Measurements from ENCODE around the gene WDR38.
A peak's percentile ranks its signal among the peaks of the same experiment; 100 is the strongest.

The WDR38 gene

GRCh38 chr9:124852829-124853531 lies at the start of gene WDR38:
Gene WDR38, plus strand, starts transcription at chr9:124853460. Its CDS starts 72 bp downstream, at chr9:124853532.
- peak; percentile 64 for DNase-seq

- no peak for DNase-seq
These were observed 49.3 kb upstream of the WDR38 start for GRCh38 chr9:124803911-124804310.

- DNase-seq = no peak
These were observed 48.1 kb upstream of the WDR38 start for GRCh38 chr9:124805186-124805585.

- no peak for DNase-seq
These were observed 44.9 kb upstream of the WDR38 start for GRCh38 chr9:124808246-124808956.

GRCh38 chr9:124809211-124809610 lies 44.0 kb upstream of the WDR38 start:
- no peak for DNase-seq

- no peak for DNase-seq
These were observed 43.3 kb upstream of the WDR38 start for GRCh38 chr9:124809741-124810500.

- no peak for DNase-seq
These were observed 42.5 kb upstream of the WDR38 start for GRCh38 chr9:124810663-124811355.

GRCh38 chr9:124812441-124812876 lies 40.8 kb upstream of the WDR38 start:
- no peak for DNase-seq

GRCh38 chr9:124813041-124813440 lies 40.2 kb upstream of the WDR38 start:
- no peak for DNase-seq

GRCh38 chr9:124813501-124814163 lies 39.6 kb upstream of the WDR38 start:
- no peak for DNase-seq

GRCh38 chr9:124814164-124814535 lies 39.1 kb upstream of the WDR38 start:
- DNase-seq = no peak

GRCh38 chr9:124815601-124816000 lies 37.7 kb upstream of the WDR38 start:
- DNase-seq = no peak

GRCh38 chr9:124818431-124819281 lies 34.6 kb upstream of the WDR38 start:
- no peak for DNase-seq

GRCh38 chr9:124820698-124821623 lies 32.3 kb upstream of the WDR38 start:
- no peak for DNase-seq

GRCh38 chr9:124828489-124829333 lies 24.5 kb upstream of the WDR38 start:
- DNase-seq = no peak

GRCh38 chr9:124829334-124829669 lies 24.0 kb upstream of the WDR38 start:
- no peak for DNase-seq

GRCh38 chr9:124830593-124830992 lies 22.7 kb upstream of the WDR38 start:
- DNase-seq = no peak

- DNase-seq = no peak
These were observed 21.5 kb upstream of the WDR38 start for GRCh38 chr9:124831642-124832364.

- DNase-seq = no peak
These were observed 18.7 kb upstream of the WDR38 start for GRCh38 chr9:124834591-124834990.
